LNCaP clone FGC (cell line): ENCODE measurements around the gene CCSER2.

Experiments
- DNase-seq: peaks from one replicate; pipeline ENCODE4 v3.0.0-alpha.2; 2011; ENCODE audit warnings: low read depth
- H3K4me3 ChIP-seq: 2 replicates; pipeline ENCODE4 v1.5.1; 2011; ENCODE audit warnings: mild to moderate bottlenecking, low read depth, low read length, control low read depth
- CTCF ChIP-seq: IDR thresholded peaks from 2 replicates; pipeline ENCODE4 v1.5.1; 2012; ENCODE audit warnings: mild to moderate bottlenecking; ENCODE audit not compliant: control insufficient read depth, insufficient read depth; ENCODE audit errors: extremely low read depth

CCSER2 gene

GRCh38 chr10:84548869-84549268, 220.5 kb downstream of the CCSER2 start:
- no peak for DNase-seq
- no peak overlapping the region for H3K4me3 ChIP-seq
- 0 out of 2 replicates have a peak, but pooled peaks have one; percentile 14 for TF ChIP-seq CTCF

GRCh38 chr10:84549368-84550165, 221.2 kb downstream of the CCSER2 start:
- TF ChIP-seq CTCF, result no peak
- no peak overlapping the region for H3K4me3 ChIP-seq
- no peak for DNase-seq

- no peak overlapping the region for H3K4me3 ChIP-seq
- TF ChIP-seq CTCF, result no peak
- DNase-seq, result no peak
Observed at GRCh38 chr10:84550756-84551436, 222.5 kb downstream of the CCSER2 start.

GRCh38 chr10:84551437-84552120, 223.2 kb downstream of the CCSER2 start:
- no peak overlapping the region for H3K4me3 ChIP-seq
- no peak for DNase-seq
- TF ChIP-seq CTCF, result no peak

GRCh38 chr10:84552478-84552877, 224.1 kb downstream of the CCSER2 start:
- no peak for DNase-seq
- no peak for TF ChIP-seq CTCF
- H3K4me3 ChIP-seq, result no peak overlapping the region

GRCh38 chr10:84562592-84562991, 234.2 kb downstream of the CCSER2 start:
- no peak for DNase-seq
- TF ChIP-seq CTCF, result no peak
- H3K4me3 ChIP-seq, result no peak overlapping the region
